ENCODE results near the gene SLC16A9.

Gene SLC16A9

DNA sequence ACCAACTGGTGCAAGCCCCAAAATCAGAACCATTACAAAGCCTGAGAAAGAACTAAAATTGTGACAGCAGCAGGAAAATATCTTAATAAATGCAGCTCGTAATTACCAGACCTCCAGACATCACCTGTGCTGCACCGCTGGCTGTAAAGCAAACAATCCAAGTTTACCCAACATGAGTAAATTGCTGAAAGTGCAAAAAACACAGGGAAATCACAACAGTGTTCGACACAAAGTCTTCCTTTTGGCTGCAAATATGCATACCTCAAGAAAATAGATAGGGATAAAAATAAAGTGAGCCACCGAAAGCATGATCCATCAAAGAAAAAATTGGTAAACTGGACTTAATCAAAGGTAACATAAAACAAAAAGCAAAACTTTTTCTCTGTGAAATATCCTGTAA, 101.7 kb downstream of the SLC16A9 start:
- TF ChIP-seq, protein P1, sequence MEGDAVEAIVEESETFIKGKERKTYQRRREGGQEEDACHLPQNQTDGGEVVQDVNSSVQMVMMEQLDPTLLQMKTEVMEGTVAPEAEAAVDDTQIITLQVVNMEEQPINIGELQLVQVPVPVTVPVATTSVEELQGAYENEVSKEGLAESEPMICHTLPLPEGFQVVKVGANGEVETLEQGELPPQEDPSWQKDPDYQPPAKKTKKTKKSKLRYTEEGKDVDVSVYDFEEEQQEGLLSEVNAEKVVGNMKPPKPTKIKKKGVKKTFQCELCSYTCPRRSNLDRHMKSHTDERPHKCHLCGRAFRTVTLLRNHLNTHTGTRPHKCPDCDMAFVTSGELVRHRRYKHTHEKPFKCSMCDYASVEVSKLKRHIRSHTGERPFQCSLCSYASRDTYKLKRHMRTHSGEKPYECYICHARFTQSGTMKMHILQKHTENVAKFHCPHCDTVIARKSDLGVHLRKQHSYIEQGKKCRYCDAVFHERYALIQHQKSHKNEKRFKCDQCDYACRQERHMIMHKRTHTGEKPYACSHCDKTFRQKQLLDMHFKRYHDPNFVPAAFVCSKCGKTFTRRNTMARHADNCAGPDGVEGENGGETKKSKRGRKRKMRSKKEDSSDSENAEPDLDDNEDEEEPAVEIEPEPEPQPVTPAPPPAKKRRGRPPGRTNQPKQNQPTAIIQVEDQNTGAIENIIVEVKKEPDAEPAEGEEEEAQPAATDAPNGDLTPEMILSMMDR (IDR thresholded peaks at IDR 0.05; ENCODE audit: borderline replicate concordance, insufficient read depth, low read depth, low read length) = no peak
- H3K4me3 ChIP-seq (ENCODE audit: low read depth, low read length) = no peak overlapping the region

DNA sequence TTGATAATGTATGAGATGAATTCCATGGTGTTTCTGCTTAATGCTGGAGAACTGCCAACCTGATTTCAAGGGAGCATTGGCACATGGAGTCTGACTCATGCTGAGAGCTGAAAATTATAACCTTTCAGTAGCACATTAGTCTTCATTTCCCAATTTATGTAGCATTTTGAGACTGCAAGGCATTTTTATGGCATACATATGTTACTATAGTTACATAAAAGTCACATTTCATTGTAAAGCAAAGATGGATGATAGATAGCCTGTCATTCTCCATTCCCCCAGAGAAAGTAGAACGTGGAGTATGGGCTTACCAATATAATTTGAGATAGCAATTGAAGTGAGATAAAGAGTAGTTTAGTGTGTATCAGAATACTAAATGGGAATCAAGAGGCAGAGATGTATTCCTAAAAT, 103.1 kb downstream of the SLC16A9 start:
- no peak overlapping the region for H3K4me3 ChIP-seq (ENCODE audit: low read depth, low read length)
- TF ChIP-seq, protein P1 (IDR thresholded peaks at IDR 0.05; ENCODE audit: borderline replicate concordance, insufficient read depth, low read depth, low read length) = no peak

DNA sequence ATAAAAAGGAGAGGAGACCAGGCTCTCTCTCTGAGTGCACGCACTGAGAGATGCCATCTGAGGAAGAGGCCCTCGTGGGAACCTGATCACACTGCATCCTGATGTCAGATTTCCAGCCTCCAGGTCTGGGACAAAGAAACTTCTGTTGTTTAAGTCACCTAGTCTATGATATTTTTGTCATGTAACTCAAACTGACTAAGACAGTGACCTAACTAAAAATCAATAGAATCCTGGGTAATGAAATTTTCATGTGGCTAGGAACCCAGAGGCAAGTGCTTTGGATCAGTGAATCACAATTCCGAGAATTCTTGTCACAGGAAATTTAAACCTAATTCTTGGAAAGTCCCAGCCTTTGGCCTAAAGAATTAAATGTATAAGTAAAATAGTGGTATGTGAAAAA, 107.7 kb downstream of the SLC16A9 start:
- TF ChIP-seq, protein P1 (IDR thresholded peaks at IDR 0.05; ENCODE audit: borderline replicate concordance, insufficient read depth, low read depth, low read length) = no peak
- H3K4me3 ChIP-seq (ENCODE audit: low read depth, low read length) = no peak overlapping the region
